Inflammatory macrophage treated with lipopolysaccharide for 4 hours (primary cell): ENCODE data around the gene BICC1.
"Not testable (repeated sequence)": the region's sequence is repeated elsewhere in the genome, so short reads cannot be mapped to it uniquely, and the experiment has no call there.

Experiments
- DNase-seq: peaks from one replicate; pipeline ENCODE4 v3.0.0-alpha.2; 2020

BICC1 gene

GRCh38 chr10:58836991-58837575 is 324.4 kb downstream of the BICC1 start:
- no peak for DNase-seq

- DNase-seq = no peak
Measured at GRCh38 chr10:58837826-58838225, 325.2 kb downstream of the BICC1 start.

- no peak for DNase-seq
Measured at GRCh38 chr10:58838561-58839208, 326.0 kb downstream of the BICC1 start.

GRCh38 chr10:58839771-58840170 is 327.1 kb downstream of the BICC1 start:
- DNase-seq = no peak

GRCh38 chr10:58840840-58841435 is 328.3 kb downstream of the BICC1 start:
- no peak for DNase-seq

GRCh38 chr10:58842860-58843376 is 330.2 kb downstream of the BICC1 start:
- DNase-seq = no peak

- no peak for DNase-seq
Measured at GRCh38 chr10:58843760-58844159, 331.1 kb downstream of the BICC1 start.

GRCh38 chr10:58844680-58845079 is 332.0 kb downstream of the BICC1 start:
- no peak for DNase-seq

- no peak for DNase-seq
Measured at GRCh38 chr10:58846856-58847255, 334.2 kb downstream of the BICC1 start.

GRCh38 chr10:58851606-58852005 is 338.9 kb downstream of the BICC1 start:
- DNase-seq = no peak

GRCh38 chr10:58853668-58854067 is 341.0 kb downstream of the BICC1 start:
- no peak for DNase-seq

- no peak for DNase-seq
Measured at GRCh38 chr10:58854811-58855210, 342.1 kb downstream of the BICC1 start.

- no peak for DNase-seq
Measured at GRCh38 chr10:58856508-58857240, 344.0 kb downstream of the BICC1 start.

- no peak for DNase-seq
Measured at GRCh38 chr10:58857251-58857805, 344.7 kb downstream of the BICC1 start.

- DNase-seq = not testable (repeated sequence)
Measured at GRCh38 chr10:58858123-58858522, 345.5 kb downstream of the BICC1 start.

- no peak for DNase-seq
Measured at GRCh38 chr10:58859526-58859925, 346.9 kb downstream of the BICC1 start.

- DNase-seq = no peak
Measured at GRCh38 chr10:58867683-58868082, 355.0 kb downstream of the BICC1 start.

GRCh38 chr10:58868736-58869435 is 356.2 kb downstream of the BICC1 start:
- no peak for DNase-seq

- DNase-seq = no peak
Measured at GRCh38 chr10:58870070-58870469, 357.4 kb downstream of the BICC1 start.

GRCh38 chr10:58873161-58873560 is 360.5 kb downstream of the BICC1 start:
- DNase-seq = no peak
